ENCODE measurements around the gene RANBP17.

RANBP17 gene

GRCh38 chr5:171080186-171080938 lies 218.5 kb downstream of the RANBP17 start:
- H3F3A ChIP-seq (ENCODE audit: insufficient read depth, low read length) = no peaks in the 10 kb centered on the region
- H3K4me3 ChIP-seq (ENCODE audit: low read length) = no peak overlapping the region
- DNase-seq = no peak
- no peaks in the 10 kb centered on the region for H3K9me2 ChIP-seq (replicated peaks; ENCODE audit: insufficient read depth, low read length)
- no peaks in the 10 kb centered on the region for H3K27me3 ChIP-seq (replicated peaks; ENCODE audit: insufficient read depth, low read length)
- H3K9ac ChIP-seq (ENCODE audit: low read length) = no peak overlapping the region
- H3K27ac ChIP-seq (ENCODE audit: low read length) = no peak overlapping the region
- TF ChIP-seq CTCF (IDR thresholded peaks at IDR 0.05; ENCODE audit: low read length) = no peak
- TF ChIP-seq EZH2phosphoT487 (IDR thresholded peaks at IDR 0.05; ENCODE audit: low read length) = no peak
- no peak for TF ChIP-seq EZH2 (optimal IDR thresholded peaks at IDR 0.05; ENCODE audit: low read depth, low read length)
- no peaks in the 10 kb centered on the region for H3K4me1 ChIP-seq (ENCODE audit: low read length)
- H3K9me3 ChIP-seq (replicated peaks; ENCODE audit: insufficient read depth, low read length) = no peaks in the 10 kb centered on the region
- no peaks in the 10 kb centered on the region for H3K36me3 ChIP-seq (replicated peaks; ENCODE audit: insufficient read depth, low read length)
- H4K20me1 ChIP-seq (ENCODE audit: insufficient read depth, low read length) = no peaks in the 10 kb centered on the region
- no peak overlapping the region for H3K4me2 ChIP-seq (ENCODE audit: low read depth, low read length)
- H3K79me2 ChIP-seq (ENCODE audit: low read length) = no peaks in the 10 kb centered on the region
- no peak overlapping the region for H2AFZ ChIP-seq (ENCODE audit: low read length)

- H4K20me1 ChIP-seq (ENCODE audit: insufficient read depth, low read length) = no peaks in the 10 kb centered on the region
- no peaks in the 10 kb centered on the region for H3K4me1 ChIP-seq (ENCODE audit: low read length)
- H3K4me2 ChIP-seq (ENCODE audit: low read depth, low read length) = no peak overlapping the region
- no peak overlapping the region for H3K9ac ChIP-seq (ENCODE audit: low read length)
- TF ChIP-seq EZH2 (optimal IDR thresholded peaks at IDR 0.05; ENCODE audit: low read depth, low read length) (no peak), CTCF (IDR thresholded peaks at IDR 0.05; ENCODE audit: low read length) (no peak), EZH2phosphoT487 (IDR thresholded peaks at IDR 0.05; ENCODE audit: low read length) (no peak)
- H3K4me3 ChIP-seq (ENCODE audit: low read length) = no peak overlapping the region
- no peaks in the 10 kb centered on the region for H3K9me2 ChIP-seq (replicated peaks; ENCODE audit: insufficient read depth, low read length)
- no peak for DNase-seq
- no peaks in the 10 kb centered on the region for H3K79me2 ChIP-seq (ENCODE audit: low read length)
- no peaks in the 10 kb centered on the region for H3K36me3 ChIP-seq (replicated peaks; ENCODE audit: insufficient read depth, low read length)
- no peaks in the 10 kb centered on the region for H3K9me3 ChIP-seq (replicated peaks; ENCODE audit: insufficient read depth, low read length)
- H3K27ac ChIP-seq (ENCODE audit: low read length) = no peak overlapping the region
- no peak overlapping the region for H2AFZ ChIP-seq (ENCODE audit: low read length)
- no peaks in the 10 kb centered on the region for H3K27me3 ChIP-seq (replicated peaks; ENCODE audit: insufficient read depth, low read length)
- no peaks in the 10 kb centered on the region for H3F3A ChIP-seq (ENCODE audit: insufficient read depth, low read length)
Observed at GRCh38 chr5:171081319-171081718, 219.5 kb downstream of the RANBP17 start.

DNA sequence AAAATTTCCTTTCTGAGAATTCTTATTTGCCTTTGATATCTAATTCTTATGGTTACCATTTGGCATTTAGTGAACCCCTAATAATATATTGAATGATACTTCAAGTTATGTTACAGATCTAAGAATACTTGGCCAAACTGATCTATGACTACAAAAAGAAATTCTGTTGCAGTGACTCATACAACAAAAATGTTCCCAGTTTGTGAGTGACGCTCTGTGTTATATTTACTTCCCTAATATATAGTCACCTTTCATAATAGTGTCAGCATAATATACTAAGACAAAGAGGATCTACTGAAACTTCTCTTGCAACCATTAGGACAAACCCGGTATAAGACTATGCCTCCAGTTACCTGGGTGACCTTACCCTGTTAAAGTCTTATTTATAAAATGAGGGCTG lies 230.4 kb downstream of the RANBP17 start:
- H3F3A ChIP-seq (ENCODE audit: insufficient read depth, low read length) = no peaks in the 10 kb centered on the region
- DNase-seq = no peak
- no peaks in the 10 kb centered on the region for H3K36me3 ChIP-seq (replicated peaks; ENCODE audit: insufficient read depth, low read length)
- H3K4me2 ChIP-seq (ENCODE audit: low read depth, low read length) = no peak overlapping the region
- H3K4me1 ChIP-seq (ENCODE audit: low read length) = no peaks in the 10 kb centered on the region
- no peaks in the 10 kb centered on the region for H3K9me3 ChIP-seq (replicated peaks; ENCODE audit: insufficient read depth, low read length)
- no peaks in the 10 kb centered on the region for H3K27me3 ChIP-seq (replicated peaks; ENCODE audit: insufficient read depth, low read length)
- no peaks in the 10 kb centered on the region for H3K9me2 ChIP-seq (replicated peaks; ENCODE audit: insufficient read depth, low read length)
- TF ChIP-seq EZH2 (optimal IDR thresholded peaks at IDR 0.05; ENCODE audit: low read depth, low read length) = no peak
- TF ChIP-seq CTCF (IDR thresholded peaks at IDR 0.05; ENCODE audit: low read length) = no peak
- TF ChIP-seq EZH2phosphoT487 (IDR thresholded peaks at IDR 0.05; ENCODE audit: low read length) = no peak
- no peak overlapping the region for H2AFZ ChIP-seq (ENCODE audit: low read length)
- no peaks in the 10 kb centered on the region for H3K79me2 ChIP-seq (ENCODE audit: low read length)
- H3K4me3 ChIP-seq (ENCODE audit: low read length) = no peak overlapping the region
- H4K20me1 ChIP-seq (ENCODE audit: insufficient read depth, low read length) = no peaks in the 10 kb centered on the region
- no peak overlapping the region for H3K9ac ChIP-seq (ENCODE audit: low read length)
- no peak overlapping the region for H3K27ac ChIP-seq (ENCODE audit: low read length)

Measured in MM.1S (cell line).